IPS-18c (cell line): ENCODE results near the gene SAMD4A.

ENCODE experiments used
- H3K4me3 ChIP-seq: 2 replicates; pipeline ENCODE4 v1.7.0; 2013; ENCODE audit warnings: low read depth, mild to moderate bottlenecking, low read length, moderate library complexity; ENCODE audit not compliant: insufficient read depth
- H3K9me3 ChIP-seq: one replicate; pipeline ENCODE4 v1.6.1; 2013; ENCODE audit warnings: mild to moderate bottlenecking, low read length, moderate library complexity; ENCODE audit not compliant: control insufficient read depth, insufficient read depth

Gene SAMD4A

DNA sequence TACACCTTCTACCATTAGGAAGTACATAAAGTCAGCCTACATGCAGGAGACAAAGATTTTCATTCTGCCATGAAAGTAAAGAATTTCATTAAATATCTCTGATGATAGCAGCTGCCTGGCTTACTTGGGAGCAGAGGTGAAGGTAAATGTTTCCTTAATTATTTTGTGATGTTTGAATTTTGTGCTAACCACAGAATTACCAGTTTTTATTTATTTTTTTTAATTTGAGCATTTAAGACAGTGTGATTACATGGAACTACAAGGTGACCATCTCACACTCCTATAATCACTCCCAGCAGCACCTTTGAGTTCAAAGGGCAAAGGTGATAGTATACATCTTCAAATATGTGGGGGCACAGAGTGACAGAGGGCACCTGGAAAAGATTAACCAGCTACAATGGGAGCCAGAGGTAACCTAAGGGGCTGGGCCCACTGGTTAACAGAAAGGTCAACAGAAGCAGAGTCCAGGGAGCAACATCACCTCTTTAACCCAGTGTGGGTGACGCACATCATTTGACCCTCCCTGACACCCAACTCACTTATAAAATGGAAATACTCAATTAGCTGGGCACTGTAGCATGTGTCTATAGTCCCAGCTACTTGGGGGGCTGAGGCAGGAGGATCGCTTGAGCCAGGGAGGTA is 270.7 kb downstream of the SAMD4A start:
- Histone ChIP-seq H3K4me3 (no peak overlapping the region), H3K9me3 (no peaks in the 10 kb centered on the region)

DNA sequence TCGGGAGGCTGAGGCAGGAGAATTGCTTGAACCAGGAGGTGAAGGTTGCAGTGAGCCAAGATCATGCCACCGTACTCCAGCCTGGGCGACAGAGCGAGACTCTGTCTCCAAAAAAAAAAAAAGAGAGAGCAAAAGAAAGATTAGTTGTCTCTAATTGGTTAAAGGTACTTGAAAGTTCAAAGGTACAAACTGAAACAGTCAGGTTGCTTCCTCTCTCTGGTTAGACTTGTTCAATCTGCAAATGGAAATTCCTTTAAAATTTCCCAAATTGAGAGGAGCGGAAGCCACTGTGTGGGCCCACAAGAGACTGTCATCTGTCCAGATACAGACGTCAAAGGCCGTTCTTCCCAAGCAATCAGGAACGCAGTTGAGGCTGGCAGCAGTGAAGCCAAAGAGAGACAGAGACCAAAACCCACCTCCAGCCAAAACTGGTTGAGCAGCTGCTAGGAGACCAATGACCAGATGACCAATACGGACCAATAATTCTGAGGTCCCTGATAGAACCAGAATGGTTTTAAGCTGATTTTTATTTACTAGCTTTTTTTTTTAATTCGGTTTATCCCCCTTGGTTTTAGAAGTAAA is 272.1 kb downstream of the SAMD4A start:
- H3K4me3 ChIP-seq = no peak overlapping the region
- H3K9me3 ChIP-seq = no peaks in the 10 kb centered on the region

DNA sequence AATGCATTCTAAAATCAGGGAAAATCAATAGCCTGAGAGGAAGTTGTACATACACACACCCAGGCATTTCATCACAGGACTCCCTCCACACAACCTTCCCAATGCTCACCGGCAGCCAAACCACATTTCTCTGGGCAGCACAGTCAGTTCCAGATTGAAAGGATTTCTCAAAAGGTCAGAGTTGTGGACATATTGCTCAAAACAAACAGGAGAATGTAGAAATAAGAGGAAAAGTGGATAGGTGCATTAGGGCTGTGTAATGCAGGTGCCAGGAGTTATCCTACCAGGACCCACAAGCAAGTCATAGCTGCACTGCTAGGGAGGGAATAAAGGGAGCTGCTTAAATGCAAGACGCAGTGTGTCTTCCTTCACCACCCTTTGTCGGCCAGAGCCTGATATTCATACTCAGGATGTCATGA is 272.8 kb downstream of the SAMD4A start:
- Histone ChIP-seq H3K9me3 (no peaks in the 10 kb centered on the region), H3K4me3 (no peak overlapping the region)

DNA sequence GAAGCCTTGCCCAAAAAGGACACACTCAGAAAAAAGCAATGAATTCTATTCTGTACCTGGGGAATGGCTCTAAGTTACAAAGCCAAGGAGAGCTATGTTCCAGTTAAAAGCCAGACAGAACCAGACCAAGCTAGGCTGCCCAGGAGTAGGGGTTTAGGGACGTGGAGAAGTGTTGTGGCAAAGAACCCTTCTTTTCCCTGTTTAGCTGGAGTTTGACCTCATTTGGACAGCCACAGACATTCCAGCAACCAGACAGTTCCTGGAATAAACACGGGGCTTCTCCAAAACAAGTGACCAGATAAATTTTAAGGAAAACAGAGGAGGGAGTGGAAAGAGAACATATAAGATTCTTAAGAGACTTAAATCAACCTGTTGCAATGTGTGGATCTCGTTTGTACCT is 273.4 kb downstream of the SAMD4A start:
- H3K9me3 ChIP-seq = no peaks in the 10 kb centered on the region
- no peak overlapping the region for H3K4me3 ChIP-seq

DNA sequence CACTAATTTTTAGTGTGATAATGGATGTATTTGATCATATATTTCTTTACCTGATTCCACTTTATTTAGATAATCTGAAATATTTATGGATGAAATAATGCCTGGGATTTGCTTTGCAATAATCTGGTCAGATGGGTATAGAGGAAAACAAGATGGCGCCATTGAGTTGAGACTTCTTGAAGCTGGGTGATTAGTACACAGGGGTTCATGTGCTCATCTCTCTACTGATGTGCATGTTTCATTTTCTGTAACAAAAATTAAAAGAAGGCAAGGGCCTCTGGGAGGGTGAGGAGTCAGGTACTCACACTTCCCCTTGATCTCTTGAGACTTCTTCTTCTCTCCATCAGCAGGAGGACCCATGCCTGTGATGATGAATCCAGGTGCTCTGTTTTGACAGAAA is 273.9 kb downstream of the SAMD4A start:
- no peaks in the 10 kb centered on the region for H3K9me3 ChIP-seq
- H3K4me3 ChIP-seq = no peak overlapping the region
